Transverse colon (tissue), 4 donors: Measurements from ENCODE around the gene OTULINL. TPM values are rescaled to one million over a fixed set of nuclear protein-coding genes. Genes with fewer than 3 reads are reported as not detected.

Experiments used
- DNase-seq: peaks from one replicate; pipeline ENCODE4 v3.0.0-alpha.2; 2019
- H3K27ac ChIP-seq, 4 donors: fragments of 200-600 bp; sonication (generic); 2 replicates each; pipeline ENCODE4 v1.5.1; 2016 to 2018; ENCODE audit warnings: inconsistent platforms in 4 of 4
- H3K27me3 ChIP-seq: fragments of 200-600 bp; sonication (generic); 2 replicates; pipeline ENCODE4 v1.5.1; 2017; ENCODE audit warnings: inconsistent platforms
- H3K36me3 ChIP-seq, 4 donors: fragments of 200-600 bp; sonication (generic); 2 replicates each; pipeline ENCODE4 v1.5.1; 2017 to 2019; ENCODE audit warnings: inconsistent platforms in 4 of 4
- H3K4me1 ChIP-seq, 4 donors: fragments of 200-600 bp; sonication (generic); 2 replicates each; pipeline ENCODE4 v1.5.1; 2017 to 2020; ENCODE audit warnings: inconsistent platforms in 4 of 4
- H3K4me3 ChIP-seq, 4 donors: fragments of 200-600 bp; sonication (generic); 1 replicate in 1 of 4; 2 replicates in 3 of 4; pipeline versions ENCODE4 v1.5.1 to v1.6.1; 2017 to 2019; ENCODE audit warnings: inconsistent platforms in 4 of 4
- H3K9me3 ChIP-seq, 2 donors: fragments of 200-600 bp; sonication (generic); 2 replicates each; pipeline ENCODE4 v1.5.1; 2017 to 2019; ENCODE audit warnings: inconsistent platforms in 2 of 2
- EP300 ChIP-seq: sonication (generic); formaldehyde crosslinking; IDR thresholded peaks from one replicate; pipeline ENCODE4 v1.6.1; 2017; ENCODE audit warnings: antibody characterized with exemption, low read depth
- POLR2A ChIP-seq: fragments of 450-650 bp; IDR thresholded peaks from one replicate; pipeline ENCODE4 v1.6.1; 2016; ENCODE audit warnings: antibody characterized with exemption, mild to moderate bottlenecking, moderate library complexity
- POLR2AphosphoS5 ChIP-seq, 3 donors: sonication (generic); formaldehyde crosslinking; IDR thresholded peaks; one replicate each; pipeline ENCODE4 v1.6.1; 2016; ENCODE audit warnings: antibody characterized with exemption in 3 of 3
- WGBS, 2 donors: methylation state at CpG; one replicate each; pipeline ENCODE4 v1.1.5; 2018; ENCODE audit warnings: low coverage in 1 of 2; 5-methylcytosine and 5-hydroxymethylcytosine counted together
- in situ Hi-C, 4 donors: fragments of 200-750 bp; cut with MboI; loops; one replicate each; pipeline versions ENCODE4 v1.15.0 to v1.15.1; 2017; ENCODE audit warnings: low sequenced_read_pairs in 3 of 4, low pct_ligation_motif_present in 1 of 4, low pct_unique_long_range_greater_than_20kb in 1 of 4
- intact Hi-C: fragments of 100-400 bp; cut with DNase I; formaldehyde crosslinking; loops from one replicate; pipeline ENCODE4 v1.15.1; 2023; ENCODE audit warnings: low total_unique reads
- total RNA-seq, 4 donors: library from RNA; depleted of rRNA; stranded (reverse); fragments of >200 nt; gene quantifications; one replicate each; pipeline ENCODE4 v1.1.0, GENCODE V29; 2016
- TF ChIP-seq, protein P1 (sequence below), 5 experiments: fragments of 200-600 bp in 3 of 5; fragments of 450-650 bp in 2 of 5; sonication (generic) in 3 of 5; IDR thresholded peaks; 1 replicate in 2 of 5; 2 replicates in 3 of 5; pipeline ENCODE4 v1.5.1; 2016 to 2017; ENCODE audit warnings: antibody characterized with exemption in 5 of 5, inconsistent platforms in 3 of 5, mild to moderate bottlenecking in 2 of 5, moderate library complexity in 1 of 5

The OTULINL gene
- total RNA-seq, 4 donors from 2014 or later: 6.2 to 61.0 (median 27.3) TPM

GRCh38 chr5:14611737-14612136 lies 30.1 kb downstream of the OTULINL start:
- TF ChIP-seq, protein P1, sequence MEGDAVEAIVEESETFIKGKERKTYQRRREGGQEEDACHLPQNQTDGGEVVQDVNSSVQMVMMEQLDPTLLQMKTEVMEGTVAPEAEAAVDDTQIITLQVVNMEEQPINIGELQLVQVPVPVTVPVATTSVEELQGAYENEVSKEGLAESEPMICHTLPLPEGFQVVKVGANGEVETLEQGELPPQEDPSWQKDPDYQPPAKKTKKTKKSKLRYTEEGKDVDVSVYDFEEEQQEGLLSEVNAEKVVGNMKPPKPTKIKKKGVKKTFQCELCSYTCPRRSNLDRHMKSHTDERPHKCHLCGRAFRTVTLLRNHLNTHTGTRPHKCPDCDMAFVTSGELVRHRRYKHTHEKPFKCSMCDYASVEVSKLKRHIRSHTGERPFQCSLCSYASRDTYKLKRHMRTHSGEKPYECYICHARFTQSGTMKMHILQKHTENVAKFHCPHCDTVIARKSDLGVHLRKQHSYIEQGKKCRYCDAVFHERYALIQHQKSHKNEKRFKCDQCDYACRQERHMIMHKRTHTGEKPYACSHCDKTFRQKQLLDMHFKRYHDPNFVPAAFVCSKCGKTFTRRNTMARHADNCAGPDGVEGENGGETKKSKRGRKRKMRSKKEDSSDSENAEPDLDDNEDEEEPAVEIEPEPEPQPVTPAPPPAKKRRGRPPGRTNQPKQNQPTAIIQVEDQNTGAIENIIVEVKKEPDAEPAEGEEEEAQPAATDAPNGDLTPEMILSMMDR (IDR thresholded peaks at IDR 0.05): no peak
- Histone ChIP-seq H3K4me1 (peaks cover 0 to 13% (median 0%) of the 10 kb centered on the region in 4 donors), H3K36me3 (peaks cover 0 to 20% (median 4%) of the 10 kb centered on the region in 4 donors), H3K9me3 (no peaks in the 10 kb centered on the region), H3K27ac (no peak overlapping the region), H3K4me3 (no peak overlapping the region), H3K27me3 (no peaks in the 10 kb centered on the region)
- intact Hi-C loops (no loop called here), in situ Hi-C loops (no loop called here)
- no peak for DNase-seq
- WGBS, 2 donors: 81 to 92% methylated on average over 2 of the region's 2 CpGs

DNA sequence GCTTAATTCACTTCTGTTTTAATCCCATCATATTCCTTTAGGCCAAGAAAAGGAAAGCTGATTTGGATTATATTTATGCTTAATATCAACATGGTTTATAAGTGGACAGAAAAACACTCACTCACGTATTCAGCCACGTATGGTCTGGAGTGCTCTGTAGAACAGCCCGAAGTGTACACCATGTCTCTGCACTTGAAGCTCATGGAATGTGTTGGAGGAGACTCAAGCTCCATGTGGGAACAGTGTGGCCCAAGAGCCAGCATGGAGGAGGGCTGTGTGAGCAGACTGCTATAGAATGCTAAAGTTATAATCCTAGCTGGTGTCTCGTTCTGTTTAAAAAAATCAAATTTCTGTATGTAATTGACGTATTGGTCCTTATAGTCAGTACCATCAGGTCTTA lies 32.9 kb downstream of the OTULINL start:
- intact Hi-C loops (no loop called here), in situ Hi-C loops (no loop called here)
- WGBS, 2 donors: 87 to 91% methylated on average over 2 to 5 of the region's 5 CpGs
- DNase-seq: no peak
- TF ChIP-seq POLR2A (no peak), EP300 (no peak), POLR2AphosphoS5 (IDR thresholded peaks at IDR 0.05) (no peak)
- TF ChIP-seq, protein P1 (IDR thresholded peaks at IDR 0.05): no peak
- no peak overlapping the region for H3K27ac ChIP-seq
- H3K9me3 ChIP-seq: no peaks in the 10 kb centered on the region
- peaks cover 0 to 15% (median 4%) of the 10 kb centered on the region in 4 donors for H3K36me3 ChIP-seq
- H3K27me3 ChIP-seq: no peaks in the 10 kb centered on the region
- no peak overlapping the region for H3K4me3 ChIP-seq
- no peaks in the 10 kb centered on the region for H3K4me1 ChIP-seq

DNA sequence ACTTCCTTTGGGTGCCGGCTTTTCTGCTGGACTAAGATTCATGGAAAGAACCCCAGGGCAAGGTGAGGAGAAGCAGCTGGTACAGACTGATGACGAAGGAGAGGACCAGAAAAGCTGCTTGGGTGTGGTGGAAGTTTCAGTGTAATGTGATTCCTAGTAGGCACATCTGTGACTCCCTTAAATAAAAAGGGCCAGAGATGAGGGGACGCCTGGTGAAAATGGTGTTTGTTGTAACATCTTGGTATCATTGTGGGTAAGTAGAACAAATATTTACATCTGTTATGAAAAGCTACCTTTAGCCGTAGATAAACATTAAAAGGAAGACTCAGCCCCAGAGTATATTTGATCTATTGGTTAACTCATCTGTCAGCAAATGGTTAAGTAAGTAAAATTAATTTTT lies 33.8 kb downstream of the OTULINL start:
- in situ Hi-C loops: no loop called here
- peaks cover 0 to 9% (median under 1%) of the 10 kb centered on the region in 4 donors for H3K36me3 ChIP-seq
- TF ChIP-seq EP300 (no peak), POLR2A (no peak), POLR2AphosphoS5 (IDR thresholded peaks at IDR 0.05) (no peak)
- TF ChIP-seq, protein P1 (IDR thresholded peaks at IDR 0.05): no peak

DNA sequence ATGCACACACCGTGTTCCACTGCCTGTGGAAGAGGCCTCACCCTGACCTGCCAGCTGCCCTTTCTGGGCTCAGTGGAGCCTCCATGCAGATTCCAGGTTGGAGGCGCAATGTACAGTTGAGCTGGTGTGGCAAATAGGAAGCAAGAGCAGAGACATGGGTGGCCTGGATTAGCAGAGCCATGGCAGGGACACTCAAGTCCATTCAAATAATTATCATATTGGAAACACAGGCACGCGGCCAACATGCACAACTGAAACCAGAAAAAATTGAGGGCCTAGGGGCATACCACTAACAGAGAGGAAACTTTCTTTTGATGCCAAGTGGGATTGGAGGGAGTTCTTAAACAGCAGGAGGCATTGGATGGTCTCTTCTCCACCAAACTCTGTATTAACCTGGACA lies 35.8 kb downstream of the OTULINL start:
- in situ Hi-C loops (no loop called here), intact Hi-C loops (no loop called here)

More for the DNA sequence above, 33.8 kb downstream of the OTULINL start:
- H3K4me3 ChIP-seq: no peak overlapping the region
- H3K27ac ChIP-seq: no peak overlapping the region
- no peak for DNase-seq
- H3K27me3 ChIP-seq: no peaks in the 10 kb centered on the region
- H3K9me3 ChIP-seq: no peaks in the 10 kb centered on the region
- no peaks in the 10 kb centered on the region for H3K4me1 ChIP-seq
- intact Hi-C loops: no loop called here
- WGBS, 2 donors: 87 to 100% methylated on average over 1 to 4 of the region's 4 CpGs

More for the DNA sequence above, 35.8 kb downstream of the OTULINL start:
- WGBS, 2 donors: 93% methylated on average over 4 of the region's 4 CpGs; no CpG with 5 or more reads in 1 of the 2 donors
- no peaks in the 10 kb centered on the region for H3K4me1 ChIP-seq
- no peak for TF ChIP-seq POLR2AphosphoS5 (IDR thresholded peaks at IDR 0.05)
- TF ChIP-seq, protein P1 (IDR thresholded peaks at IDR 0.05): no peak
- TF ChIP-seq POLR2A: no peak
- TF ChIP-seq EP300: no peak
- H3K36me3 ChIP-seq: peaks cover 0 to 8% (median 0%) of the 10 kb centered on the region in 4 donors
- no peak overlapping the region for H3K27ac ChIP-seq
- no peak overlapping the region for H3K4me3 ChIP-seq
- no peaks in the 10 kb centered on the region for H3K9me3 ChIP-seq
- DNase-seq: no peak
- H3K27me3 ChIP-seq: no peaks in the 10 kb centered on the region
